Measurements from ENCODE around the gene SERPINI1.

Gene SERPINI1

GRCh38 chr3:167731393-167731792 is 4.1 kb upstream of the SERPINI1 start:
- DNase-seq: no peak
- TF ChIP-seq CTCF (IDR thresholded peaks at IDR 0.05): no peak
- Mint-ChIP-seq H3K36me3 (ENCODE audit: low read depth) (no peaks in the 10 kb centered on the region), H3K27me3 (ENCODE audit: low read depth, poor library complexity) (peaks cover 2% of the 10 kb centered on the region), H3K4me3 (peak overlapping the region; percentile 18), H3K4me1 (no peaks in the 10 kb centered on the region), H3K27ac (no peak overlapping the region), H3K9me3 (no peaks in the 10 kb centered on the region)

- no peaks in the 10 kb centered on the region for H3K4me1 Mint-ChIP-seq
- H3K9me3 Mint-ChIP-seq: no peaks in the 10 kb centered on the region
- no peak for TF ChIP-seq CTCF (IDR thresholded peaks at IDR 0.05)
- DNase-seq: no peak
- H3K36me3 Mint-ChIP-seq (ENCODE audit: low read depth): no peaks in the 10 kb centered on the region
- H3K27me3 Mint-ChIP-seq (ENCODE audit: low read depth, poor library complexity): peaks cover 12% of the 10 kb centered on the region
- H3K27ac Mint-ChIP-seq: no peak overlapping the region
- H3K4me3 Mint-ChIP-seq: peak overlapping the region; percentile 64
These were observed 3.0 kb upstream of the SERPINI1 start for GRCh38 chr3:167732313-167733065.

- Mint-ChIP-seq H3K9me3 (no peaks in the 10 kb centered on the region), H3K27me3 (ENCODE audit: low read depth, poor library complexity) (peaks cover 12% of the 10 kb centered on the region), H3K4me1 (no peaks in the 10 kb centered on the region), H3K4me3 (no peak overlapping the region), H3K27ac (no peak overlapping the region), H3K36me3 (ENCODE audit: low read depth) (no peaks in the 10 kb centered on the region)
- TF ChIP-seq CTCF (IDR thresholded peaks at IDR 0.05): no peak
- no peak for DNase-seq
These were observed 1.5 kb upstream of the SERPINI1 start for GRCh38 chr3:167733961-167734497.

- H3K4me3 Mint-ChIP-seq: no peak within 1 kb of the TSS
- peak; percentile 94 for DNase-seq
- no peaks in the 10 kb centered on the region for H3K4me1 Mint-ChIP-seq
- peaks cover 12% of the 10 kb centered on the region for H3K27me3 Mint-ChIP-seq (ENCODE audit: low read depth, poor library complexity)
- TF ChIP-seq CTCF (IDR thresholded peaks at IDR 0.05): no peak
- H3K36me3 Mint-ChIP-seq (ENCODE audit: low read depth): no peaks in the 10 kb centered on the region
- no peak within 1 kb of the TSS for H3K27ac Mint-ChIP-seq
- H3K9me3 Mint-ChIP-seq: no peaks in the 10 kb centered on the region
These were observed 856 bp upstream of the SERPINI1 start, which contains the start of gene PDCD10 for GRCh38 chr3:167734498-167735232. Gene PDCD10, minus strand, starts transcription at chr3:167734892. Its CDS starts 14,735 bp downstream, at chr3:167720157.

- Mint-ChIP-seq H3K9me3 (no peaks in the 10 kb centered on the region), H3K27ac (no peak overlapping the region)
These were observed 805 bp downstream of the SERPINI1 start for GRCh38 chr3:167736264-167736787.

More at GRCh38 chr3:167736264-167736787, 805 bp downstream of the SERPINI1 start:
- no peak for DNase-seq
- Mint-ChIP-seq H3K27me3 (ENCODE audit: low read depth, poor library complexity) (peaks cover 12% of the 10 kb centered on the region), H3K36me3 (ENCODE audit: low read depth) (no peaks in the 10 kb centered on the region), H3K4me3 (no peak overlapping the region), H3K4me1 (no peaks in the 10 kb centered on the region)
- no peak for TF ChIP-seq CTCF (IDR thresholded peaks at IDR 0.05)
